Natural killer cell treated with Interleukin-12 subunit alpha and Interleukin-12 subunit beta and Interleukin-15 and Interleukin-18, amount 100 ng/mL, for 72 hours (primary cell): Measurements from ENCODE around the gene EXOC3L4. TPM values are rescaled to one million over a fixed set of nuclear protein-coding genes. Genes with fewer than 3 reads are reported as not detected.

Experiments
- ATAC-seq, 2 donors: fragments of 150-1000 bp; cut with Tn5 transposase in 1 of 2; sonication (Bioruptor Pico), chemical (Tn5 transposase) in 1 of 2; 2 replicates each; pipeline ENCODE4 v1.10.0; 2021
- DNase-seq: peaks from one replicate; pipeline ENCODE4 v3.0.0; 2022; ENCODE audit warnings: low spot score
- H3K27ac Mint-ChIP-seq, 2 donors: 1 replicate in 1 of 2; 2 replicates in 1 of 2; pipeline ENCODE4 v1.8.0; 2022; ENCODE audit warnings: mixed read lengths in 2 of 2, mild to moderate bottlenecking in 1 of 2, moderate library complexity in 1 of 2
- H3K27me3 Mint-ChIP-seq, 2 donors: 1 replicate in 1 of 2; 2 replicates in 1 of 2; pipeline ENCODE4 v1.8.0; 2022; ENCODE audit warnings: mixed read lengths in 2 of 2
- H3K36me3 Mint-ChIP-seq: one replicate; pipeline ENCODE4 v1.8.0; 2022; ENCODE audit warnings: mixed read lengths
- H3K4me1 Mint-ChIP-seq, 2 donors: 1 replicate in 1 of 2; 2 replicates in 1 of 2; pipeline ENCODE4 v1.8.0; 2022; ENCODE audit warnings: low read depth in 2 of 2, mixed read lengths in 2 of 2, mild to moderate bottlenecking in 1 of 2
- H3K4me3 Mint-ChIP-seq: one replicate; pipeline ENCODE4 v1.8.0; 2022; ENCODE audit warnings: mixed read lengths
- H3K9me3 Mint-ChIP-seq: 2 replicates; pipeline ENCODE4 v1.8.0; 2022; ENCODE audit warnings: mixed read lengths
- total RNA-seq, 2 donors: library from RNA; stranded (reverse); gene quantifications; one replicate each; pipeline ENCODE4 v1.2.3, GENCODE V29; 2022

Gene EXOC3L4
- total RNA-seq, 2 donors from 2014 or later: not detected

DNA sequence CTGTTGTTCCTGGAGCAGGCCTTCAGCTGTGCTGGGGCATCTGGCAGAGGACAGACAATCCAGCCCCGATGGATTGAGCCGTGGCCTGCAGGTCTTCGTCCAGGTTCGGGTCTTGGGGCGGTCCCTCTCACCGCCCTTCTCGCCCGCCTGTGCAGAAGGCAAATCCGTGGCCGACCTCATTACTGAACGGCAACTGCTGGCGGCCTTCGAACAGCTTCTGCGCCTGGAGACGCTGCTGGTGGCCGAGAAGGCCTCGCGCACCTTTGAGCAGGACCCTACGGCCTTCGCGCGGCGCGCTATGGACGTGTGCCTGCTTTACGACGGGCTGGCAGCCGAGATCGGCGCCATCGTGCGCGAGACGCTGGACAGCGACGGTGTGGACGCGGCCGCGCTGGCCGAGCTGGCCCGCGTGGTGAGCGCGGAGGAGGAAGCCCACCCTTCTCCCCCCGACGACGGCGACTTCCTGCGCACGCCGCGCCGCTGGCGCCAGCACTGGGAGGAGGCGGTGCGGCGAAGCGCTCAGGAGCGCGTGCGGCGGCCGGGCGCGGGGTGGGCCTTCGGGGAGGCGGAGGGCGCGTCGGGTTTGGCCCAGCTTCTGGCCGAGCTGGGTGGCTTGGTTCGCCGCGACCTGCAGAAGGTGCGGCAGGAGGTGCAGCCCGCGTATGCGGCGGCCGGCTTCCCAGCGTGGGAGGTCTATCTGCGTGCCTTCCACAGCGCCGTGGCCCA, 7.6 kb downstream of the EXOC3L4 start:
- DNase-seq (no peak), ATAC-seq (no peak)
- H3K9me3 Mint-ChIP-seq: no peaks in the 10 kb centered on the region
- no peak overlapping the region for H3K4me3 Mint-ChIP-seq
- H3K27ac Mint-ChIP-seq: no peak overlapping the region
- peaks cover 15 to 16% of the 10 kb centered on the region in 2 donors for H3K27me3 Mint-ChIP-seq
- no peaks in the 10 kb centered on the region for H3K36me3 Mint-ChIP-seq
- peaks cover 5 to 6% of the 10 kb centered on the region in 2 donors for H3K4me1 Mint-ChIP-seq

DNA sequence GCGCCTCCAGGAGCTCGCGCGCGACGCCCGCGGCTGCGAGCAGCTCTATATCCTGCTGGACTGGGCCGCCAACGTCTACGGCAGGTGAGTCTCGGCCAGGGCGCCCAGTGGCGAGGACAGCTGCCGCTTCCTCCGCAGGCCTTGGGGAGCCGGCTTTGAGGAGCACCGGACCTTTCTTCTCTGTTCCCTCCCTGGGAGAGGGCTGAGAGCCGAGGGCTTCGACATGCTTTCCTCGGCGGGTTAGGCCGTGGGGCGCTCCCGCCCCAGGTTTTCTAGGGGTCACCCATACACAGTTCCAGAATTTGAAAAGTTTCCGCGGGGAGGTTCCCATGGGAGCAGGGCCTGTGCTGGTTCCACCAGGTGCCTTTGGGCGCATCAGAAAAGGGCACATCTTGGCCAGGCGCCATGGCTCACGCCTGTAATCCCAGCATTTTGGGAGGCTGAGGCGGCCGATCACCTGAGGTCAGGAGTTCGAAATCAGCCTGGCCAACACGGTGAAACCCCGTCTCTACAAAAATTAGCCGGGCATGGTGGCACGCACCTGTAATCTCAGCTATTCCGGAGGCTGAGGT, 8.2 kb downstream of the EXOC3L4 start:
- no peaks in the 10 kb centered on the region for H3K36me3 Mint-ChIP-seq
- H3K27ac Mint-ChIP-seq: no peak overlapping the region
- ATAC-seq: no peak
- no peak overlapping the region for H3K4me3 Mint-ChIP-seq
- H3K4me1 Mint-ChIP-seq: peaks cover 5 to 6% of the 10 kb centered on the region in 2 donors
- no peaks in the 10 kb centered on the region for H3K9me3 Mint-ChIP-seq
- peaks cover 13 to 16% of the 10 kb centered on the region in 2 donors for H3K27me3 Mint-ChIP-seq
- no peak for DNase-seq

DNA sequence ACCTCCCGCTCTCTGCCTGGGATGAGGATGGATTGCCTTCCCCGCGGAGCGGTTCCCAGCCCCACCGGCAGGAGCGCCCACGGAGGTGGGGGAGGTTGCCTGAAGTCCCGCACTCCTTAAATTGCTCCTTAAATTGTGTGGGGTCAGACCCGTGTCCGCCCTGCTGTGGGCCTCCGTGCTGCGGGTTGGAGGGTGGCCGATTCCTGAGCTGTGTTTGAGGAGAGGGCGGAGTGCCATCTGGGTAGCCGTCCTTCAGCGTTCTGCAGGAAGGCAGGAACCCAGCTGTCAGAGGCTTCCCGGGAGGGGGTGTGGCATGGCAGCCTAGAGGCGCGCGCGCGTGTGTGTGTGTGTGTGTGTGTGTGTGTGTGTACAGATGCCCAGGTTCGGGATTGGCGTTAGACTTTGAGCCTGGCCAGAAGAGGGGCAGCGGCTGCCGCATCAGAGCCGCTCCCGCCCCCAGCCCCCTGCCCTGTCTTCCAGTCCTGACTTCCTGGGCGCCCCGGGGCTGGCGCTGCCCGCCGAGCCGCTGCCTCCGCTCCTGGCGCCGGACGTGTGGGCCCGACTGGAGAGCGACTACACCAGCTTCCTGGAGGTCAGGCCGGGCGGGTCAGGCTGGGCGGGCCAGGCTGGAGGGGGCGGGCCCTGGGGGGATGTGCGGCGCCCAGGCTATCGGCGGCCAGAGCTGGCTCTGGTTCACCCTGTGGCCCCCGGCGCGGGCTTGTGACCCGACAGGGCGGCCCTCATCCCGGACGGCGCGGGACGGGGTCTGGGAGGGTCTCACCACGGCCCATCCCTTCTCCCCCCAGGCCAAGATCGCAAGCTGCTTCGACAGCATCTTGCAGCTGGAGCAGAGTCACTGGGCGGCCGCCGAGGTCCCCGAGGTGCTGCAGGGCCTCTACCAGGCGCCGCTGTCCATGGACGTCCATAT, 9.2 kb downstream of the EXOC3L4 start:
- Mint-ChIP-seq H3K27me3 (peaks cover 13 to 16% of the 10 kb centered on the region in 2 donors), H3K36me3 (no peaks in the 10 kb centered on the region), H3K9me3 (no peaks in the 10 kb centered on the region), H3K4me1 (peaks cover 5 to 6% of the 10 kb centered on the region in 2 donors), H3K4me3 (no peak overlapping the region), H3K27ac (no peak overlapping the region)
- DNase-seq: no peak
- no peak for ATAC-seq

DNA sequence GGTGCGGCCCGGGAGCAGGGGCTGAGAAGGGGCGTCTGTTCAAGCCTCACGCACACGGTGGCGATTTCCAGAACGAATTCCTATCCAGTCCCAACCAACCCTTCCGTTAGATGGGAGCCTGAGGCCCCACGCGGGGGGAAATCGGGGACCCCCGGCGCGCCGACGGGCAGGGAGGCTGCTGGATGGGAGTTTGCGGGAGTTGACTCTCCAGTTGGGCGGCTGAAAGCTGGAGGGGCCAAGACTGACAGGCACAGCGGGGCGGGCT, 9.8 kb downstream of the EXOC3L4 start:
- Mint-ChIP-seq H3K36me3 (no peaks in the 10 kb centered on the region), H3K4me1 (peaks cover 6 to 7% of the 10 kb centered on the region in 2 donors), H3K4me3 (no peak overlapping the region), H3K27me3 (peaks cover 13 to 16% of the 10 kb centered on the region in 2 donors), H3K27ac (no peak overlapping the region), H3K9me3 (no peaks in the 10 kb centered on the region)
- DNase-seq (no peak), ATAC-seq (no peak)

DNA sequence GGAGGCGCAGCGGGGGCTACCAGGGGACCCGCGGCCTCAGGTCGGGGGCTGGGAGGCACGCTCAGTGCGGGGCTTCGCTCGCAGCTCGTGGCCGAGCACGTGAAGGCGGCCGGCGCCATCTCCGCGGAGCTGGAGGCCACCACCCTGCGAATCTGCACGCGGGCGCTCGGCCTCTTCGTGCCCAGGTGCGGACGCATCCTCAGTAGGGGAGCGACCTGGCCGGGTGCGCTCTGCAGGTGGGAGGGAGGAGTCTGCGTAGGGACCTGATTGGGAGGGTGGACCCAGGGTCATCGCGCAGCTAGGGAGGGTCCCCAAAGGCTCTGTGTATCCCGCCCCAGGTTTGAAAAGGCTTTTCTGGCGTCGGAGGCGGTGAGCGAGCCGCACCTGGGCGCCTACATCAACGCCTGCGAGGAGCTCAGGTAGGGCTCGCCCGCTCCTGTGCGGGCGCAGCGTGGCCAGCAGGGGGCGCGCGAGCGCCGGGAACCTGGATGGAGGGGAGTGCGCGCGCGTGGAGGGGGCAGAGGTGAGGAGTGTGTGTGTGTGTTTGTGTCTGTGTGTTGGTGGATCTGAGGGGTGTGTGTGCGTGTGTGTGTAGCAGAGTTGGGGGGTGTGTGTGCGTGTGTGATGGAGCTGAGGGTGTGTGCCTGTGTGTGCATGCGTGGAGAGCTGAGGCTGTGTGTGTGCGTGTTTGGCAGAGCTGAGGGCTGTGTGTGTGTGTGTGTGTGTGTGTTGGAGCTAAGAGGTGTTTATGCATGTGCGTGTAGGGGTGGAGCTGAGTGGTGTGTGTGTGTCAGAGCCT, 10.3 kb downstream of the EXOC3L4 start:
- Mint-ChIP-seq H3K27me3 (peaks cover 13 to 16% of the 10 kb centered on the region in 2 donors), H3K27ac (no peak overlapping the region), H3K4me1 (peaks cover 6 to 7% of the 10 kb centered on the region in 2 donors), H3K36me3 (no peaks in the 10 kb centered on the region), H3K4me3 (no peak overlapping the region), H3K9me3 (no peaks in the 10 kb centered on the region)
- ATAC-seq: peak; percentile 70 to 79
- DNase-seq: peak; percentile 80

DNA sequence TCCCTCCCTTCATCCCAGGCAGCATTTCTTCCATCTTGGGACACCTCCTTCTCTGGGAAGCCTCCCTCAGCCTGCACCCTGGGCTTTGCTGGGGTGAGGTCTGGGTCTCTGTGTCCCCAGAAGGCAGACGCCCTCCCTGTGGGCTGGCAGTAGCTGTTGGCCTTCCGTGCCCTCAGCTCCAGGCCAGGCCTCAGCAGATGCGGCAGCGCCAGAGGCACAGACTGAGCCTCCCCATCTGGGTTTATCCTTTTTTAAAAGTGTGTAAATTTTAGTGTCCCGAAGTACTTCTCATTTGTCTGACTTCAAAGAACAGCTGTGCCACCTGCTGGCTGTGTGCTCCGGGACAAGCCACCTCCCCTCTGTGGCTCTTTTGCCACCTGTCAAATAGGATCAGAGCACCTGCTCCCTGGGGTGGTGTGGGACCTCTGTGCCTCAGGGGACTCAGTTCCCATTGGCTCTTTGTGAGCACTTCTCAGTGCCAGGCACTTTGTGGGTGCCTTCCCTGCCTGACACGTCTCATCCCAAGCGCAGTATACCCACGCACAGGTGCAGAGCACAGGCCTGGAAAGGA, 11.1 kb downstream of the EXOC3L4 start:
- Mint-ChIP-seq H3K9me3 (no peaks in the 10 kb centered on the region), H3K27me3 (peaks cover 13 to 16% of the 10 kb centered on the region in 2 donors), H3K36me3 (no peaks in the 10 kb centered on the region), H3K27ac (no peak overlapping the region), H3K4me3 (no peak overlapping the region), H3K4me1 (peaks cover 6 to 9% of the 10 kb centered on the region in 2 donors)
- ATAC-seq (no peak), DNase-seq (no peak)

DNA sequence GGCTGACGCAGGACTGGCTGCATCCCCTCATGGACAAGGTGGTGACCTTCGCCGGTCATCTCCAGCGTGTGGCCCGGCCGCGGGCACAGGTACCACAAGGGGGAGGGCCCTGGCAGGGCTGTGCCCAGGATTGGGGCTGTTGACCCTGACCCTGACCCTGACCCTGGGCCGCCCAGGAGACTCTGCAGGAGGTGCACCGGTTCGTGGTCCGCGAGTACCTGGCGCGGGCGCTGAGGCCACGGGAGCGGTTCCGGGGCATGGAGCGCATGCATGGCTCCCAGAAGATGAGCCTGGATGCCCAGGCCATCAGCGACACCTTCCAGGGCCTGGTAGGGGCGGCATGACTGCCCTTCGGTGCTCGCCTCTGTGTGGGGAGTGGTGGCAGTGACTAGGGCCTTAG, 12.9 kb downstream of the EXOC3L4 start:
- no peak for DNase-seq

DNA sequence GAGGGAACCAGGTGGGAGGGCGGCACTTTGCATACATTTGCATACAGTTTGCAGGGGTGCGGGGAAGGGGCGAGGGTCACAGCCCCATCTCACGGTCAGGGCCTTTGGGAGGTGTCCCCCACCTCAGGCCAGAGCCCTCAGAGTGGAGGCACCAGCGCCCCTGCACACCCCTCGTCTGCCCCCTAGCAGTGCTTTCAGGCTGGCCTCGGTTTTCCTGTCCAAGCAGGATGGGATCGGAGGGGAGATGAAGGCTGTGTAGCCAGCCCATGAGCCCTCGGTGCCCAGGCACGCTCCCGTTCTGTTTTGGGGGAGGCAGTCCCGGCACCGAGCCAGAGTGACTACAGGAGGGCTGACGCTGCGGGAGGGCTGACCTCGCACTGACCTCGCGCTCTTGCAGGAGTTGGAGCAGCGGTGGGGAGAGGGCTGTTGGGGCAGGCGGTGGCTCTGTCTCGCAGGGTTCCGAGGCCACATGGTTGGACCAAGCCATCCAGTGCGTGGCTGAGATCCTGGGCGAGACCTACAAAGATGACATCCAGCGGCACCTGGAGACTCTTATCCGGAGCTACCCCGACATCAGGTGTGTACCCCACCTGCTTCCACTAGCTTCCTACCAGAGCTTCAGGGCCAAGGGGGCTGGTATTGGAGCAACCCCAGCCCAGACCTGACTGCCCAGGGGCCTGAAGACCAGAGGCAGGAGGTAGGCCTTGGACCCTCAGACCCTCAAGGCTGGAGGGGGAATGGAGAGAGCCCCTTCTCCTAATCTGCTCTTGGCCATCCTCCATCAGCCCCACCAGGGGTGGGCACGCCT, 13.6 kb downstream of the EXOC3L4 start:
- H3K4me3 Mint-ChIP-seq: no peak overlapping the region
- ATAC-seq: no peak
- H3K27me3 Mint-ChIP-seq: peaks cover 9 to 11% of the 10 kb centered on the region in 2 donors

More for the DNA sequence above, 12.9 kb downstream of the EXOC3L4 start:
- peaks cover 6 to 12% of the 10 kb centered on the region in 2 donors for H3K4me1 Mint-ChIP-seq
- H3K9me3 Mint-ChIP-seq: no peaks in the 10 kb centered on the region
- no peaks in the 10 kb centered on the region for H3K36me3 Mint-ChIP-seq
- H3K27ac Mint-ChIP-seq: no peak overlapping the region
- ATAC-seq: no peak
- no peak overlapping the region for H3K4me3 Mint-ChIP-seq
- peaks cover 9 to 11% of the 10 kb centered on the region in 2 donors for H3K27me3 Mint-ChIP-seq

DNA sequence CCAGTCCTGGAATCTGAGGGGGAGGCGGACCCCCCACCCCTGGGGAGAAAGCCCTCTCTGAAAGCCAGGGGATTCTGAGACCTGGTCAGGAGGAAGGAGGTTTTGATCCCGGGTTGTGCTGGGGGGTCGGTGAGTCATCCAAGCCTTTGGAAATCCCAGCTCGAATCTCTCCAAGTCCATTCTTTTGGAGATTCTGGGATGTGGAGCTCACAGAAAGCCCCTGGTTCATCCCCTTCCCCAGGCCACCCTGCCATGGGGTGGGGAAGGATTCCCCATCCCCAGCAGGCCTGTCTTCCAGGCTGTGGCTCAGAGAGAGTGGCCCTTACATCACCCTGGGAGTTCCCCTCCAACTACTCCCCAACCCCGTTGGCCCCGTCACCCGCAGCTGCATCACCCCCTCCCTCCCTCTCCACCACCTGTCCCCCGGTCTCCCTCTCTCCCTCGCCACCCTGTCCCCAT, 14.3 kb downstream of the EXOC3L4 start:
- DNase-seq (peak; percentile 75), ATAC-seq (peak; percentile 23 to 77)
- Mint-ChIP-seq H3K27ac (no peak overlapping the region), H3K27me3 (peaks cover 7 to 9% of the 10 kb centered on the region in 2 donors), H3K36me3 (no peaks in the 10 kb centered on the region), H3K4me3 (no peak overlapping the region), H3K9me3 (no peaks in the 10 kb centered on the region), H3K4me1 (peaks cover 6 to 15% of the 10 kb centered on the region in 2 donors)

More for the DNA sequence above, 13.6 kb downstream of the EXOC3L4 start:
- no peaks in the 10 kb centered on the region for H3K36me3 Mint-ChIP-seq
- no peak overlapping the region for H3K27ac Mint-ChIP-seq
- H3K9me3 Mint-ChIP-seq: no peaks in the 10 kb centered on the region
- H3K4me1 Mint-ChIP-seq: peaks cover 6 to 13% of the 10 kb centered on the region in 2 donors
- no peak for DNase-seq

DNA sequence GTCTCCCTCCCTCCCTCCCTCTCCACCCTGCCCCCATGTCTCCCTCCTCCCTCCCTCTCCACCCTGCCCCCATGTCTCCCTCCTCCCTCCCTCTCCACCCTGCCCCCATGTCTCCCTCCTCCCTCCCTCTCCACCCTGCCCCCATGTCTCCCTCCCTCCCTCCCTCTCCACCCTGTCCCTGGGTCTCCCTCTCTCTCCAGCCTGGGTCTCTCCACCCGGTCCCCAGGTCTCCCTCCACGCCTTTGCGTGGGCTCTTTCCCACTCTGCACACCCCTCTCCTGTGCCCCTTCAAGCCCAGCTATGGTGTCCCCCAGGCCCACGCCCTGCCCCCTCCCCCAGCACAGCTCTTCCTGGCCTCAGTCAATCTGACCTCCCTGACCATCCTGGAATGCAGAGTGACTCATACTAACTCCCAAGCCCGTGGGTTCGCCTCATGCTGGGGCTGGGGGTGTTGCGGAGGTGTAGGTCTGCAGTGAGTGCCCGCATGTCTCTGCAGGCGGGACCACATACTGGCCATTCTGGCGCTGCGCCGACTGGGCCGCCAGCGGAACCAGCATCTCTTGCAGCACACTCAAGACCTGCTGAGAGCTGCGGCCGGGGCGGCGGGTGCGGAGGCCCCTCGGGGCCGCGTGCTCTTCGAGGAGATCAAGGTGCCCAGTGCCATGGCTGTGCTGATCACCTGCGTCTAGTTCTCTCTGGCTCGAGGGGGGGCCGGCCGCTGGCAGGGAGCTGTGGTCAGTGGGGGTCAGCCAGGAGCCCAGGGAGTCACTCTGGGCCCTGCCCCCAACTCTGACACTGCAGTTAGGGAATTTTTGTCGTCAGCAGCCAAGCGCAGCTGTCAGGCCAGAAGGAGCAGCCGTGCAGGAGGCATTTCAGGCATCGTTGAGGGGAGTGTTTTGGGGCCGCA, 15.3 kb downstream of the EXOC3L4 start:
- Mint-ChIP-seq H3K27me3 (peaks cover 7% of the 10 kb centered on the region in 2 donors), H3K4me3 (no peak overlapping the region), H3K36me3 (no peaks in the 10 kb centered on the region), H3K4me1 (peaks cover 7 to 16% of the 10 kb centered on the region in 2 donors), H3K27ac (no peak overlapping the region), H3K9me3 (no peaks in the 10 kb centered on the region)
- ATAC-seq (no peak), DNase-seq (no peak)

DNA sequence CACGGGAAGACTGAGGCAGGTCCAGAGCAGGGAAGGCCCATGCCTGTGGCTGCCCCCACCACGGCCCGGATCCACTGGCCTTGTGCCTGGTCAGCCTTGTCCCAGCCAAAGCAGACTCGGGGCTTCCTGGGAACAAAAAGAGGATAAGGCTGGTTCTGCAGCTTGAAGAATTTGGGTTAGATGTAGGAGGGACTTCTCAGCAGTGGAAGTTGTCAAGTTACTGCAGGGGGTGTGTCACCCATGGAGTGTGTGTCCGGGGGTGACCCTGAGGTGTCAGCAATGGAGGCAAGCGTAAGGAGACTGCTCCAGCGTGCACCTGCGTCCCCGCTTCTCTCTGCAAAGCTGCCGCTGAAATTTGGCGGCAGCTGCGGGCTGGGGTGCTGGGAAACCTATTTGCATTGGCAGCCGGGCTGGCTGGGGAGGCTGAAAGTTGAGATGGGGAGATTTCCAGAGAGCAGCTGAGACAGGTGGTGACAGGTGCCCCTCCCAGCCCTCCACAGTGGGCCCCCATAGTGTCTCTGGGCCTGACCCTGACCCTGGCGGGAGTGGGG, 16.2 kb downstream of the EXOC3L4 start:
- H3K27ac Mint-ChIP-seq: peak overlapping the region in 1 of 2 donors; percentile 84
- no peak for ATAC-seq
- no peaks in the 10 kb centered on the region for H3K9me3 Mint-ChIP-seq
- H3K36me3 Mint-ChIP-seq: no peaks in the 10 kb centered on the region
- DNase-seq: no peak
- peaks cover 6 to 17% of the 10 kb centered on the region in 2 donors for H3K4me1 Mint-ChIP-seq
- no peak overlapping the region for H3K4me3 Mint-ChIP-seq
- H3K27me3 Mint-ChIP-seq: peaks cover 0 to 2% of the 10 kb centered on the region in 2 donors
